Heart right ventricle (tissue), 16 donors: Measurements from ENCODE around the gene DQX1. TPM values are rescaled to one million over a fixed set of nuclear protein-coding genes. Genes with fewer than 3 reads are reported as not detected.

Source experiments
- ATAC-seq, 8 donors: fragments of 200-7000 bp; cut with Tn5 transposase; one replicate each; pipeline ENCODE4 v1.9.1; 2020; ENCODE audit warnings: mild to moderate bottlenecking in 8 of 8, moderate library complexity in 8 of 8, moderate number of reproducible peaks in 1 of 8
- DNase-seq, 2 donors: peaks; one replicate each; pipeline ENCODE4 v3.0.0-alpha.2; 2020
- H3K27ac ChIP-seq, 10 donors: fragments of 200-600 bp; sonication (generic) in 2 of 10; one replicate each; pipeline versions ENCODE4 v1.5.0 to v1.8.0; 2020 to 2022; ENCODE audit warnings: mild to moderate bottlenecking in 3 of 10
- H3K27me3 ChIP-seq, 7 donors: fragments of 200-600 bp; one replicate each; pipeline ENCODE4 v1.8.0; 2021 to 2022; ENCODE audit warnings: mild to moderate bottlenecking in 2 of 7
- H3K36me3 ChIP-seq, 9 donors: fragments of 200-600 bp; sonication (generic) in 1 of 9; one replicate each; pipeline versions ENCODE4 v1.5.0 to v1.8.0; 2020 to 2022; ENCODE audit warnings: mild to moderate bottlenecking in 2 of 9
- H3K4me1 ChIP-seq, 9 donors: fragments of 200-600 bp; sonication (generic) in 1 of 9; one replicate each; pipeline versions ENCODE4 v1.5.0 to v1.8.0; 2020 to 2022; ENCODE audit warnings: mild to moderate bottlenecking in 4 of 9
- H3K4me3 ChIP-seq, 10 donors: fragments of 200-600 bp; sonication (generic) in 2 of 10; one replicate each; pipeline versions ENCODE4 v1.5.0 to v1.8.0; 2020 to 2022; ENCODE audit warnings: mild to moderate bottlenecking in 7 of 10, moderate library complexity in 2 of 10
- H3K9me3 ChIP-seq, 11 donors: fragments of 200-600 bp in 10 of 11; sonication (generic) in 2 of 11; one replicate each; pipeline versions ENCODE4 v1.5.0 to v1.8.0; 2013 to 2022; ENCODE audit warnings: mild to moderate bottlenecking in 2 of 11, control low read depth in 1 of 11, moderate library complexity in 1 of 11
- WGBS, 2 donors: extraction: QIAGEN DNeasy Blood & Tissue Kit; methylation state at CpG; one replicate each; pipeline ENCODE4 v1.1.7; 2013; ENCODE audit warnings: inconsistent platforms in 1 of 2; 5-methylcytosine and 5-hydroxymethylcytosine counted together
- intact Hi-C, 10 donors: fragments of 100-400 bp; cut with DNase I; formaldehyde crosslinking; loops; one replicate each; pipeline versions ENCODE4 v1.11.1 to v1.14.2; 2022
- polyA plus RNA-seq, 2 donors: library from polyadenylated mRNA; stranded (reverse); fragments of 200-250 nt; gene quantifications; one replicate each; pipeline ENCODE4 v1.2.3, GENCODE V29; 2013
- total RNA-seq, 10 donors: library from RNA; stranded (reverse); fragmentation: NEBNext Ultra II Directional in 3 of 10; extraction: Animal tissue kit (Norgen Biotek cat#: 25700) in 3 of 10; gene quantifications; one replicate each; pipeline versions ENCODE4 v1.2.1 to v1.2.4, GENCODE V29; 2021 to 2023
- TF ChIP-seq, protein P1 (sequence below), 9 donors: fragments of 200-600 bp; sonication (generic) in 2 of 9; IDR thresholded peaks; one replicate each; pipeline versions ENCODE4 v1.5.0 to v1.8.0; 2021 to 2022; ENCODE audit warnings: antibody characterized with exemption in 9 of 9, mild to moderate bottlenecking in 5 of 9, moderate library complexity in 1 of 9
- donor health status: Arrhythmogenic right ventricular cardiomyopathy.
- donor health status: ischemic (EF 13 %, LVEDD 7.1; RV severe dilation, severe dysfunction).
- donor health status: healthy with polysubstance abuse.
- donor health status: DM: no; HTN: yes; CAD: no.
- donor health status: DM: no; HTN: no; CAD: no.
- donor health status: ischemic (EF 25% LVEDD 6.9; RV normal size, moderate dysfunction).
- donor health status: ischemic (EF 25% LVEDD 5.7; RV mildly dilated, moderate dysfunction).
- donor health status: healthy.
- donor health status: DM: yes; HTN: yes; CAD: no.
- donor health status: Ischemic cardiomyopathy.
- donor health status: ischemic (EF 35%, LVEDD 5.7; RV mildly dilated, moderate dysfunction).
- donor health status: nonischemic (EF 11% LVEDD 7.7; RV severe dilation, severe dysfunction).
- donor health status: DM: yes; HTN: yes; CAD: no.
- donor health status: PGD.
- donor health status: ischemic (EF 29% LVEDD 5.4; RV normal size, mild dysfunction).
- donor health status: nonischemic (EF 23%, LVEDD 6.1; RV moderate dilation, normal function).

DQX1 gene
- total and polyA plus RNA-seq, 12 donors: 0.03 to 0.65 TPM; not detected in 10

- TF ChIP-seq, protein P1, sequence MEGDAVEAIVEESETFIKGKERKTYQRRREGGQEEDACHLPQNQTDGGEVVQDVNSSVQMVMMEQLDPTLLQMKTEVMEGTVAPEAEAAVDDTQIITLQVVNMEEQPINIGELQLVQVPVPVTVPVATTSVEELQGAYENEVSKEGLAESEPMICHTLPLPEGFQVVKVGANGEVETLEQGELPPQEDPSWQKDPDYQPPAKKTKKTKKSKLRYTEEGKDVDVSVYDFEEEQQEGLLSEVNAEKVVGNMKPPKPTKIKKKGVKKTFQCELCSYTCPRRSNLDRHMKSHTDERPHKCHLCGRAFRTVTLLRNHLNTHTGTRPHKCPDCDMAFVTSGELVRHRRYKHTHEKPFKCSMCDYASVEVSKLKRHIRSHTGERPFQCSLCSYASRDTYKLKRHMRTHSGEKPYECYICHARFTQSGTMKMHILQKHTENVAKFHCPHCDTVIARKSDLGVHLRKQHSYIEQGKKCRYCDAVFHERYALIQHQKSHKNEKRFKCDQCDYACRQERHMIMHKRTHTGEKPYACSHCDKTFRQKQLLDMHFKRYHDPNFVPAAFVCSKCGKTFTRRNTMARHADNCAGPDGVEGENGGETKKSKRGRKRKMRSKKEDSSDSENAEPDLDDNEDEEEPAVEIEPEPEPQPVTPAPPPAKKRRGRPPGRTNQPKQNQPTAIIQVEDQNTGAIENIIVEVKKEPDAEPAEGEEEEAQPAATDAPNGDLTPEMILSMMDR (IDR thresholded peaks at IDR 0.05): no peak
- Histone ChIP-seq H3K4me3 (no peak overlapping the region), H3K9me3 (no peaks in the 10 kb centered on the region), H3K27ac (no peak overlapping the region), H3K27me3 (peaks cover 0 to 34% (median 14%) of the 10 kb centered on the region in 7 donors), H3K4me1 (peaks cover 0 to 11% (median 0%) of the 10 kb centered on the region in 9 donors), H3K36me3 (peaks cover 0 to 11% (median 0%) of the 10 kb centered on the region in 9 donors)
- DNase-seq (no peak), ATAC-seq (no peak)
- 62 to 63% methylated on average over 6 of the region's 6 CpGs for WGBS, 2 donors
- intact Hi-C loops: no loop called here
Measured at GRCh38 chr2:74560591-74560990, 34.6 kb upstream of the DQX1 start.

- H3K4me1 ChIP-seq: peaks cover 3 to 16% (median 6%) of the 10 kb centered on the region in 9 donors
- DNase-seq (no peak), ATAC-seq (no peak)
- H3K27me3 ChIP-seq: peaks cover 0 to 31% (median 14%) of the 10 kb centered on the region in 7 donors
- 28 to 35% methylated on average over 5 of the region's 5 CpGs for WGBS, 2 donors
- intact Hi-C loops: no loop called here
- H3K36me3 ChIP-seq: peaks cover 0 to 11% (median 0%) of the 10 kb centered on the region in 9 donors
- H3K4me3 ChIP-seq: no peak overlapping the region
- no peak overlapping the region for H3K27ac ChIP-seq
- no peaks in the 10 kb centered on the region for H3K9me3 ChIP-seq
- TF ChIP-seq, protein P1 (IDR thresholded peaks at IDR 0.05): no peak
Measured at GRCh38 chr2:74559912-74560311, 33.9 kb upstream of the DQX1 start.

DNA sequence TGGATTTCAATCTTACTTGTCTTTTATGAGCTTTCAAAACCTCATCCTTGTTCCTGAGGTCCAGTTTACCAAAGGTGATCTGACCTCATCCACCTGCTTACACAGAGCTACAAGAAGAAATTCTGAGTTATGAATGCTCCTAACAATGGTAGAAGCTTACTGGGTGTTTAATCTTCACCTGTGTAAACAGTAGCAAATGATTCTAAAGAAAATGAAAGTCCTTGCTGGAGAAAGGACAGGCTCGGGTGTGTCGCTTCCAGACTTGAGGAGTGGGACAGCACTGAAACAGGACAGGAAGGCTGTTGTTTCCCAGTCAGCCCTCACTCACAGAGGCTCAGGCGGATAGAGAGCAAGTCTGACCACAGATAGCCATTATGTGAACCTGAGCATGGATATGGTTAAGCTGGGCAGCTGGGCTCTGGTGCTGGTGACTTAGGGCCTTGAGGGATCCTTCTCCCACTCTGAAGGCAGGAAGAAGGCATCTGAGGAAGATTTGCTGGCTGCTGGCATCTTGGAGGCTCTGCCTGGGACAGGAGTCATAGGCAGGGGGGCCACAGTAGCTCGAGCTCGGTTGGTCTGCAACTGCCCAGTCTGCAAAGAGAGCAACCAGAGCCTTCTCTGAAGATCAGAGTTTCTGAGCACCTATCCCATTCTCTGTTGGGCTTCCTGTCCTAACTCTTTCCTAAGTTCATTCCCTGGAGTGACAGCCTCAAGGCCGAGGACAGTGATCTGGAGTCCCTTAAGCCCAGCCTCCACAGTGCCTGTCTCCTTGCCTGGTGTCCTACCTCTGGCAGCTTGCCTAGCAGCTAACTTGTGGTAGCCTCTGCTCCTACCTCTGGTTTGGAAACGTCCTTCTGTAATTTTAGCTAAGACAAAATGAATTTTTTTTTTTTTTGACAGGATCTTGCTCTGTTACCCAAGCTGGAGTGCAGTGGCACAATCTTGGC is 32.5 kb upstream of the DQX1 start:
- ATAC-seq: no peak
- Histone ChIP-seq H3K4me1 (peaks cover 6 to 25% (median 11%) of the 10 kb centered on the region in 9 donors), H3K27ac (no peak overlapping the region), H3K27me3 (peaks cover 0 to 26% (median 8%) of the 10 kb centered on the region in 7 donors), H3K4me3 (no peak overlapping the region), H3K9me3 (no peaks in the 10 kb centered on the region), H3K36me3 (peaks cover 0 to 11% (median 0%) of the 10 kb centered on the region in 9 donors)
- TF ChIP-seq, protein P1 (IDR thresholded peaks at IDR 0.05): no peak
- WGBS, 2 donors: 67 to 78% methylated on average over 7 of the region's 7 CpGs
- intact Hi-C loops: no loop called here
- no peak for DNase-seq

- intact Hi-C loops: no loop called here
- Histone ChIP-seq H3K36me3 (peaks cover 0 to 11% (median 0%) of the 10 kb centered on the region in 9 donors), H3K4me3 (no peak overlapping the region), H3K27me3 (peaks cover 0 to 20% (median 0%) of the 10 kb centered on the region in 7 donors), H3K27ac (no peak overlapping the region), H3K9me3 (no peaks in the 10 kb centered on the region), H3K4me1 (peaks cover 6 to 33% (median 11%) of the 10 kb centered on the region in 9 donors)
- 91 to 93% methylated on average over 6 of the region's 6 CpGs for WGBS, 2 donors
- ATAC-seq (no peak), DNase-seq (no peak)
- TF ChIP-seq, protein P1 (IDR thresholded peaks at IDR 0.05): no peak
Measured at GRCh38 chr2:74556831-74557370, 30.9 kb upstream of the DQX1 start.
